Muscle of arm (tissue), 14 donors: Measurements from ENCODE around the gene BTNL8. TPM values are rescaled to one million over a fixed set of nuclear protein-coding genes. Genes with fewer than 3 reads are reported as not detected.
A peak's percentile ranks its signal among the peaks of the same experiment; 100 is the strongest.

Experiments
- DNase-seq: peaks from one replicate; pipeline ENCODE4 v3.0.0-alpha.2; 2013
- long read RNA-seq, 11 donors: transcript quantifications; one replicate each; lab custom pipeline, GENCODE V29; 2026
- polyA plus RNA-seq, 12 donors: library from polyadenylated mRNA; unstranded; fragments of 120-200 nt; gene quantifications; one replicate each; pipeline ENCODE4 v1.2.1, GENCODE V29; 2013; ENCODE audit not compliant: insufficient read length in 12 of 12

Gene BTNL8
- 10 to 100 TPM in 1 of 12 donors, under 1 TPM in 3, not detected in 8; 0.15 to 16.1 (median 0.21) TPM for polyA plus RNA-seq
- long read RNA-seq, donor 1, result 0 reads
- long read RNA-seq, donor 2, result 0 reads
- long read RNA-seq, donor 3, result 0 reads
- long read RNA-seq, donor 4, result 0 reads
- long read RNA-seq, donor 5, result 0 reads
- long read RNA-seq, donor 6, partial matches to known transcripts, result 0 of 1 reads
- long read RNA-seq, donor 6, other reads (novel, unspliced or antisense), result 0 of 1 reads
- long read RNA-seq, donor 7, result 0 reads
- long read RNA-seq, donor 8, result 0 reads
- long read RNA-seq, donor 9, partial matches to known transcripts, result 26 of 26 reads
- long read RNA-seq, donor 9, other reads (novel, unspliced or antisense), result 0 of 26 reads
- long read RNA-seq, donor 10, result 0 reads
- long read RNA-seq, donor 11, result 0 reads

DNA sequence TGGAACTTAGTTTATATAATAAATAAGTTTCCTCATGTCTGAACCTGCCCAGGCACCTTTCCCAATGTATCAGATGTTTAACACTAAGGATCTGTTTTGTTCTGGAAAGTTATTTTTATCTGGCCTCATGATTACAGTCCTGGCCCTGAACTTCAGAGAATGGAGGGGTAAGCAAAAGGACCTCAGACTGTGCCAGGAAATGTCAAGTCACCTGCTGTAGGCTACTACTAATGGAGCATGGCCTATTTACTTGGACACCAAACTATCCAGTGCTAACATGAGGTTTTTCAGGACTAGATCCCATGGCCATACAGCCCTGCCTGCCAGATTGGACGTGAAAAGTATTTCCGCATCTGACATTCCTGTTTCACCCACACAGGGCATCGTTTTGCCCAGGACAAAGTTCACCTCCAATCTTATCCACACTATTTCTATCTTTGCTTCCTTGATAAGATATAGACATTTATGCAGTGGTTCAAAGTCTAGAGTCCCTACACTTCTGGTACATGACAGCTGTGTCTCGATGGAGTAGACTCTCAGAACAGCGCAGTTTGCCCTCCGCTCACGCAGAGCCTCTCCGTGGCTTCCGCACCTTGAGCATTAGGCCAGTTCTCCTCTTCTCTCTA, at the start of gene BTNL8:
BTNL8 (plus strand) TSS at position 539 of the 626 bp plus-strand sequence. CDS start 152 bp downstream, outside the sequence.
- no peak for DNase-seq

DNA sequence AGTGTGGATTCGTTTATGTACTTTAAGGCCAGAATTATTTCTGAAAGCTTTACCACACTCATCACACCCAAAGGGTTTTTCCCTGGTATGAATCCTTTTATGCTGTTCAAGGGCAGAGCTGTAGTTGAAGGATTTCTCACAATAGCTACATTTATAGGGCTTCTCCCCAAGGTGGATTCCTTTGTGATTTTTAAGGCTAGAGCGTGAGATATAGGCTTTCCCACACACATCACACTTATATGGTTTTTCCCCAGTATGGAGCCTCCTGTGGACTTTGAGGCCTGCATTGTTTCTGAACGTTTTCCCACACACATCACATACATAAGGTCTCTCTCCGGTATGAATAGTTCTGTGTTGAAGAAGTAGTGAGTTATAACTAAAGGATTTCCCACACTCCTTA, 49.1 kb upstream of the BTNL8 start:
- no peak for DNase-seq

DNA sequence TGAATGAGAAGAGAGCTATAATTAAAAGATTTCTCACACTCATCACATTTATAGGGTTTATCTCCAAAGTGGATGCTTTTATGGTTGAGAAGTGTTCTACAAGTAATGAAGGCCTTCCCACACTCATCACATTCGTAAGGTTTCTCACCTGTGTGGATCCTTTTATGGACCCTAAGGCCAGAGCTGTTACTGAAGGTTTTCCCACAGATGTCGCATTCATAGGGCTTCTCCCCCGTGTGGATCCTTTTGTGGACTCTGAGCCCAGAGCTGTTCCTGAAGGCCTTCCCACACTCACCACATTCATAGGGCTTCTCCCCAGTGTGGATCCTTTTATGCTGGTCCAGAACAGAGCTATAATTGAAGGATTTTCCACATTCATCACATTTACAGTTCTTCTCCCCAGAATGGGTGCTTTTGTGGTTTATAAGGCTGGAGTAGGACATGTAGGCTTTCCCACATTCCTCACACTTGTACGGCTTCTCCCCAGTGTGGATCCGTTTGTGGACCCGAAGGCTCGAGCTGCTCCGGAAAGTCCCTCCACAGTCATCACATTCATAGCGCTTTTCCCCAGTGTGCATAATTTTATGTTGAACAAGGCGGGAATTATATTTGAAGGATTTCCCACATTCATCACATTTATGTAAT, 48.4 kb upstream of the BTNL8 start:
- no peak for DNase-seq

- DNase-seq, result no peak
Observed at GRCh38 chr5:180852495-180852894, 46.5 kb upstream of the BTNL8 start.

- no peak for DNase-seq
Observed at GRCh38 chr5:180853121-180853847, 45.7 kb upstream of the BTNL8 start.

DNA sequence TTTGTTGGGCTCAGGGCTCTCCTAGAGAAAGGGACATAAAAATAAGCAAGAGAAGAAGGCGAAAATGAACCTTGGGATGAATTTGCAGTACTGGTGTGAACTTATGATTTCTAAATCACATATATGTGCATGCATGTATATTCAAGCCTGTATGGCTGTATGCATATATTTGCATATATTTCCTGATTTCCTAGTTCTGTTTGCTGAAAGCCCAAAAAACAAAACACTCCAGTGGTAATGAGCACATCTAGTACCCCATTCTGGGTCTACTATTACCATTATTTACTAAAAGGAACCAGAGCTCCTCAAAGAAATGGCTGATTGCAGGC, 45.1 kb upstream of the BTNL8 start:
- DNase-seq, result no peak

DNA sequence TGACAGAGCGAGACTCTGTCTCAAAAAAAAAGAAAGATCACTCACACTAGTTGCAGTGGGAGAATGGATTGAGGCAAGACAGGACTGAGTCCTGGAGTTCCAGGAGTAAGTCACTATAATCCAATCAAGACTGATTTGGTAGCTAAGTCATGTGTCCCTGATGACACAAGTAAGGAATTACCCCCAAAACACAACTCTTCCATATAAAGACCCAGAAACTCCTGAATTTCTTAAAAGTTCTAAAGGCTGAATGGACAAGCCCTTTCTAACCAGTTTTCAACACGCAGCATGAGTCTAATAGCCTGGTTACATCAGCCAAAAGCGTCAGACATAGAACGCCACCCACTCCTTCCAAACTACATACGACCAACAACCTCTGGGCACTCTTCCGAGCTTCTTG, 40.4 kb upstream of the BTNL8 start:
- no peak for DNase-seq

DNA sequence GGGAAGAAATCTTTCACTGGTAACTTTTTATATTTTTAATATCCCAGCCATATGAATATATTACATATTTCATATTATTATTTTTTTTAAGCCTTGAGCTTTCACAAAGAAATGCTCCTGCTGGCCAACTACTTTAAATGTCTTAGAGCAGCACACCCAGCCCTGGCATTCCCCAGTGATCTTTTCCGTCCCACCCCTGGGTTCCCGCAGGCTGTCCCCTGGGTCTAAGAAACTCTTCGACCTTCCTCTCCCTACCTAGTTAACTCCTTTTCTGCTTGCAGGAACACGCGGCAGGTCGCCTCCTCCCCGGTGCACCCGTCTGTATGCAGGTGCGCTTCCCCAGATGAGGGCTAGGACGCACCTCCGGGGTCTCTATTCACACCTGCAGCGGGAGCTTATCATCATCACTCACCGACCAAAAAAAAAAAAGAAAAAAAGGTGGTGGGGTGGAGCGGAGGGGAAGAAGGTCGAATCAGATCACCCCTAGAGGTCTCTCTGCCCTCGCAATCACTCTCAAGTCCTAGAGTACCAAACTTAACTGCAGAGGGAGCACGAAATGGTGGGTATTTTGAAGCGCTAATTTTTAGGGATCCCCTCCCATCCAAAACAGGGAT, 38.6 kb upstream of the BTNL8 start:
- DNase-seq, result no peak

- peak; percentile 93 for DNase-seq
Observed at GRCh38 chr5:180860887-180861822, 37.8 kb upstream of the BTNL8 start, which contains the start of gene ZFP62. TSS of gene ZFP62 (minus strand) at chr5:180861276. CDS start at chr5:180861219, 57 bp downstream.

DNA sequence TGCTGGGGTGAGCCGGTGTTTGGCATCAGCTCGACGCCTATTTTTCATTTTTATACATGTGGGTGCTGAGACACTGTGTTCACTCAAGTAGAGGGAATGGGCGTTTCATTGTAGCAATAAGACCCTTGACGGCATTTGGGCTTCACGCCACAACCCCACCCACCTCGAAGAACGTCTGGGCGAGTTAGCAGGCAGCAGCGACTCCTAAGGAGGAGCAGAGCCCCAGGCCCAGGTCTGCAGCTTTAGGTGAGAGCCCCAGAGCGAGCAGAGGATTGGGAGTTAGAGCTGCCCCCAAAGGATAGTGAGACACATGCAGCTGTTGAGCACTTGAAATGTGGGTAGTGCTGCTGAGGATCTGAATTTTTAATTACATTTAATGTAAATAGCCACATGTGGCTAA, 36.3 kb upstream of the BTNL8 start:
- no peak for DNase-seq

- peak; percentile 46 for DNase-seq
Observed at GRCh38 chr5:180865981-180866695, 32.8 kb upstream of the BTNL8 start.

GRCh38 chr5:180866985-180867384, 32.0 kb upstream of the BTNL8 start:
- DNase-seq, result peak; percentile 22

DNA sequence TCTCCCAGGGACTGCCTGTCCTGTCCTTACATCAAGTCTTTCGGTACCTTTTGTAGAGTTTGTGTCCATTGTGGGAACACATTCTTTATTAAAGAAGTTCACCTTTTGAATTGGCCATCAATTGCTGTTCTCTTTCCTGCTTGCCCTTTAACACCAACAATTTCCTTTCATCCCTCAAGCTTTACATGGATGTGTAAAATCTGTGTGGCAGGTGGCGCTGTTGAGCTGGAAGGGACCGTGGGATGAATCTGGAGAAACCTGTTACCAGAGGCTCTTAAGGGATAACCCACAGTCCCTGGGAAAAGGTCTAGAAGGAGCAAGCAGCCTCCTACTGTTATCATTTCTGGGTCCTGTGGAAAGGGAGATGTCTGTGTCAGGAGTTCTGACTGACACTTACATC, 30.0 kb upstream of the BTNL8 start:
- DNase-seq, result peak; percentile 68

DNA sequence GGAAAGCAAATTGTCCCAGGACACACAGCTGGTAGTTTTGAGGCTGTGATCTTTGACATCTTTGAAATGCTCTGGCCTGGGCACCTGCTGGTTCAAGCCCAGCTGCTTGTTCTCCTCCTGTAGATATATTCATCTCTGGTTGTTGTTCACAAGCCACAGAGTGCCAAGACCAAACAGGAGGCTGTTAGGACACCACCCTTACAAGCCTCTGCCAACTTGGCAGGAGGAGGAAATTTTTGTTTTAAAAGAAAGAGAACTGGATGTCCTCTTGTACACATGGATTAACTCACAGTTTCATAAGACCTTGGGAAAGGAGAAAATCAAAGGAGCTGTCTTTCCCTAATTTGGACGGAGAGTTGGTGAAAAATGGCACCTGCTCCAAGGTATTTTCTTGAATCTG, 29.4 kb upstream of the BTNL8 start:
- DNase-seq, result no peak

- no peak for DNase-seq
Observed at GRCh38 chr5:180870276-180871068, 28.5 kb upstream of the BTNL8 start.

DNA sequence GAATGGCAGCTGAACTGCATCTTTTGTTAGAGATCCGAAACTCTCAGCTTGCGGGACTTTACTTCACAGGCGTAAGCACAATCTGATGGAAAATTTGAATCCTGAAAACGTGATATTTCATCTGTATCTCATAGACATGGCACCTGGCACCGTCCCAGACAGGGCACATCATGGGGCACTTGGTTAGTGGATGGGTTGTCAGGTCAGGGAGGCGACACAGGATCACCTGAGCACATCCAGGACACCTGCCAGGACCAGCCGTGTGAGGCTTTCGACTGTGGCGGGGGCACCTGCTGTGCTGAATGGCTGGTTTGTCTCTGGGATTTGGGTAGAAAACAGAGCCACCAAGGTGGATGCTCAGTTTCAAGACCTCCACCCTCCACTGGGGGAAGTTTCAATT, 26.5 kb upstream of the BTNL8 start:
- no peak for DNase-seq

DNA sequence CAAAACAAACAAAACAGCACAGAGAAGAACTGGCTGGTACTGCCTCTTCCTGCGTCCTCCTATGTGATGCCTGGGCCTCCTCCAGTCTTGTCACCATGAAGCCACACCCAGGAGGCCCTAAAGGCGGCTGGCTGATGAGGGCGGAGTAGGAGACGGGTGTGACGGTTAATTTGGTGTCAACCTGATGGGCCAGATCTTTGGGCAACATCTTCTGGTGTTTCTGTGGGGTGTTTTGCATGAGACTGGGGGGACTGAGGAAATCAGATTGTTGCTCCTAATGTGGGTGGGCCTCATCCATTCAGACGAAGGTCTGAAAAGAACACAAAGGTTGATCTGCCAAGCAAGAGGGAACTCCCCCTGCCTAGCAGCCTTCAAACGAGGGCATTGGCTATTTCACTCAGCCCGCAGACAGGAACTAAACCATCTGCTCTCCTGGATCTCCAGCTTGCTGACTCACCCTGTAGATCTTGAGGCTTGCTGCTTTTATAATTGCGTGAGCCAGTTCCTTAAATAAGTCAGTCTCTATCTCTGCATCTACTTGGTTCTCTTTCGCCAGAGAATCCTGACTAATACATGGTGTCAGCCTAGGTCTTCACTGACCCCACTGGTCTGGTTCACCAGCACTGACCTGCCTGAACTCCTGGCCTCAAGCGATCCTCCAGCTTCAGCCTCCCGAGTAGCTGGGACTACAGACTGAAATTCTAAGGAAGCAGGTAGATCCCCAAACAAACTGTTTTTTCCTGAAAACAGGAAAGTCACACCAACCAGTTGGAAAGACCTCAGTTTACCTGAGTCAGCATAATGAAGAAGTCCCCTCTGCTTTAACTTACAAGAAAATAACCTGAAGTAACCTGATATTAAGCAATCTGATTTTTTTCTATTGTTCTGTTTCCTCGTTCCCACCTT, 25.1 kb upstream of the BTNL8 start:
- DNase-seq, result no peak
